Mesodermal cell (in vitro differentiated cells): ENCODE results near the gene CRYGN.
A peak's percentile ranks its signal among the peaks of the same experiment; 100 is the strongest.

Experiments
- H3K27ac ChIP-seq: 2 replicates; pipeline ENCODE4 v1.7.0; 2013; ENCODE audit warnings: mild to moderate bottlenecking, low read depth, low read length, moderate library complexity; ENCODE audit not compliant: severe bottlenecking
- H3K36me3 ChIP-seq: 2 replicates; pipeline ENCODE4 v1.7.1; 2013; ENCODE audit warnings: mild to moderate bottlenecking, low read length, moderate library complexity; ENCODE audit not compliant: control insufficient read depth, insufficient read depth
- H3K4me1 ChIP-seq: one replicate; pipeline ENCODE4 v1.7.1; 2013; ENCODE audit warnings: mild to moderate bottlenecking, low read length; ENCODE audit not compliant: insufficient read depth, control insufficient read depth, poor library complexity, severe bottlenecking
- H3K4me3 ChIP-seq: 2 replicates; pipeline ENCODE4 v1.7.0; 2013; ENCODE audit warnings: low read length, control low read depth, mild to moderate bottlenecking; ENCODE audit not compliant: insufficient read depth, poor library complexity, severe bottlenecking; ENCODE audit errors: extremely low read depth
- H3K9me3 ChIP-seq: 2 replicates; pipeline ENCODE4 v1.7.1; 2013; ENCODE audit warnings: mild to moderate bottlenecking, low read length, moderate library complexity; ENCODE audit not compliant: control insufficient read depth
- WGBS, 2 experiments: methylation state at CpG; one replicate each; pipeline ENCODE4 v1.1.5; 2013; ENCODE audit warnings: missing lambda C conversion rate in 2 of 2; ENCODE audit not compliant: insufficient coverage in 2 of 2; 5-methylcytosine and 5-hydroxymethylcytosine counted together

Gene CRYGN

DNA sequence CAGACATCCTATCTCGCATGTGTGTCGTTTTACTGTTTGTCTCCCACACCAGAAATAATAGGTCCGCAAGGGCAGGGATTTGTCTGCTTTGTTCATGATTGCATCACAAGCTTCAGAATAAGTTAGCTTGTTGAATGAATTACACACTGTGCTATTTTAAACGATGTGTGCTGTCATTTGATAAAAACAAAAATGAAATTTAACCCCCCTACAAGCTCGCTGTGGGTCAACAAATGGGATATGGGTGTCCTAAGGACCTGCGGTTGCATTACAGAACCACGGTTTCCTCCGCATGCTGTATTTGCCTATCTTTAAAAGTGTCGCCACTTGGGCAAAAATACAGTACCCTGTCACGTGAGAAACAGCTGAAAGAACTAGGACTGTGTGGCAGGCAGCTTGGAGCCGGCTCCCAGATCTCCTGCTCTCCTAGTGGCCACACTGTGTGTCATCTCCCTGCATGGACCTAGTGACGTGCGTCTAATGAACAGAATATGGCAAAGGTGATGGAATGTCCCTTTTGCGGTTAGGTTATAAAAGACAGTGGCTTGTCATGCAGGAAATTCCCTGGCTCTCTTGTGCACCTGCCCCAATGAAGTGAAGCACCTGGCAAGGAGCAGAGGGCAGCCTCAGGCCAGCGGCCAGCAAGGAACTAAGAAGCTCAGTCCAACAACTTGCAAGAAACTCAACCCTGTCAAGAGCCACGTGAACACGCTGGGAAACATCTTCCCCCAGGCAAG is 32.9 kb upstream of the CRYGN start:
- WGBS, 2 experiments = 90 to 94% methylated on average over 15 to 16 of the region's 17 CpGs
- H3K9me3 ChIP-seq = no peaks in the 10 kb centered on the region
- H3K27ac ChIP-seq = no peak overlapping the region
- no peak overlapping the region for H3K4me3 ChIP-seq
- peaks cover 86% of the 10 kb centered on the region for H3K36me3 ChIP-seq
- H3K4me1 ChIP-seq = peaks cover 5% of the 10 kb centered on the region

DNA sequence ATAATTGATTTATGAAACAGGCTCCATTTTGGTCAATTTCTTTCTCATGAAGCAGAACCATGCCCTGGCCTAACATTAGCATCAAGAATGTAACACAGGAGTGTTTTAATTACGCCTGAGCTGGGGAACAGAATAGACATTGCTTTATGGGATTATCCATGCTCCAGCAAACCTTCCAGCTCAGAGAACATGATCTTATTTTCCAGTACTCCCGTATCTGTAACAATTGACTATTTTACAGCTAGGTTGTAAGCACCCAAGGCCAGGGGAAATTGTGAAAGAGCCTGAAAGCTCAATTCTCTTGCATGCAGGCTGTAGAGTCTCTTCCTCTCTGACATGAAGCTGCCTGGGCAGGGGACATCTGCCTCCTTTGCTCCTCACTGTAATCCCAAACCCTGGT is 30.8 kb upstream of the CRYGN start:
- H3K27ac ChIP-seq = no peak overlapping the region
- H3K4me3 ChIP-seq = no peak overlapping the region
- H3K4me1 ChIP-seq = peaks cover 5% of the 10 kb centered on the region
- no peaks in the 10 kb centered on the region for H3K9me3 ChIP-seq
- H3K36me3 ChIP-seq = peaks cover 85% of the 10 kb centered on the region
- WGBS, 2 experiments = 71 to 100% methylated on average over 2 of the region's 2 CpGs

DNA sequence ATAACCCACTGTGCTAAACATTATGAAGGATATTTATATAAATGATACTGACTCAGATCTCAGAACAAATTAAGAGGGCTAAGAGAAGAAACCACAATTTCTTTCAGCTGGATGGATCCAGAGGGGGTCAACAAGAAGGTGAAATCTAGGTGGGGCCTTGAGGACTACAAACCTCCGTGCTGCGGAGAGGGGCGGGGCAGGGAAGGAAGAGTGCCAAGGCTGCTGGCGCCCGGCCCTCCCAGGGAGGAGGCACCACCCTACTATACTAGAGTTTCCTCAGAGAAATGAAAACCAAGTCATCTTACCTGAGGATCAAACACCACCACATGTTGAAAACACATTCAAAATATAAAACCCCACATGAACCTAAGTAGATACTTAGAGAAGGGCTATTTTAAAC is 29.3 kb upstream of the CRYGN start:
- no CpG with 5 or more reads among the region's 5 CpGs for WGBS, 2 experiments
- Histone ChIP-seq H3K4me1 (peaks cover 5% of the 10 kb centered on the region), H3K36me3 (peaks cover 94% of the 10 kb centered on the region), H3K4me3 (no peak overlapping the region), H3K27ac (no peak overlapping the region), H3K9me3 (no peaks in the 10 kb centered on the region)

DNA sequence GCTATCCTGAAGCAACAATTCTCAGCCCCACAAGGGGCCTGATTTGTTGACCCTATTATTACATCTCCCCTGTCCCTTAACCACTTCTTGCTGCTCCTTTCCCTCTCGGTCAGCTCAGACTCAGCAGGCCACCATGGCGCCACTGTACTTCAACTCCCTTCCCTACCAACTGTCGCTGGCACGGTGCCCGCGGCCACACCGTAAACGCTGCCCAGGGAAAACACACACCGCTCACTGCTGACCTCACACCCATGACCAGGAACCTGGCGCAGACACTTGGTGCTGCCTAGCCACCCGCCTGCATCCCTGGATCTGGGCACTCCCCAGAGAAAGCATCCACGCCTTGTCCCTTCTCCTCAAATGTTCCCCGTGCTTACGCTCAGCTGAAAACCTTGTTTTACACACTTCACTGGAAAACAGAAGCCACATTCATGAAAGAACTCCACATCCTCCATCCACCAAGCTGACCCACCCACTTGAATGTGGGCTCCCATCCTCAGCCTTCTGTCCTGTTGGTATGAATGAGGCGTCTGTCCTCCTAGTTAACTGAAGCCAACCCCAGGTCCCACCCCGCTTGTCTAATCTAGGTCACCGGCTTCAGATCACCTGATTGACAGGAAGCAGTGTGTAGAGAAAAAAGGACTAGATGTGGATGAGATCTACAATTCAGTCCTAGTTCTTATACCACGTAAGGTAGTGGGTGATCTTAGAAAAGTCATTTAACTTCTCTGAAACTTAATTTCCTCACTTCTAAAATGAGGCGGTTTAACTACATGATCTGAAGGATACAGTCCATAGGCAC is 28.5 kb upstream of the CRYGN start:
- Histone ChIP-seq H3K27ac (no peak overlapping the region), H3K9me3 (peaks cover 6% of the 10 kb centered on the region), H3K4me3 (no peak overlapping the region), H3K36me3 (peaks cover 92% of the 10 kb centered on the region), H3K4me1 (peaks cover 5% of the 10 kb centered on the region)
- WGBS, 2 experiments = 96 to 99% methylated on average over 15 to 16 of the region's 19 CpGs

DNA sequence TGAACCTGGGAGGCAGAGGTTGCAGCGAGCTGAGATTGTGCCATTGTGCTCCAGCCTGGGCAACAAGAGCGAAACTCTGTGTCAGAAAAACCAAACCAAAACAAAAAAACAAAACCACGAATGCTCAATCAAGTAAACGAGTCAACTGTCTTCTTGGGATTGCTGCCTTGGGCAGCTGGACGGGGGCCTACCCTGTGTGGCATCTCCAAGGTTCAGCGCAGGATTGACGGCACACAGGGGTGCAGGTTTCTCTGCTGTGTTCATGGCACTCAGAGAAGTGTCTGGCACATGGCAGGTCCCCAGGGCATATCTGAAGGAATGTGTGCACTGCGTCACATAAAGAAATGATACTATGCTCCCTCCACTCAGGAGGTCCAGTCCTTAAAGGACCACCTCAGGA is 25.2 kb upstream of the CRYGN start:
- H3K36me3 ChIP-seq = peaks cover 74% of the 10 kb centered on the region
- H3K27ac ChIP-seq = no peak overlapping the region
- H3K4me1 ChIP-seq = peaks cover 12% of the 10 kb centered on the region
- no peak overlapping the region for H3K4me3 ChIP-seq
- 93 to 100% methylated on average over 7 of the region's 8 CpGs for WGBS, 2 experiments
- peaks cover 18% of the 10 kb centered on the region for H3K9me3 ChIP-seq

DNA sequence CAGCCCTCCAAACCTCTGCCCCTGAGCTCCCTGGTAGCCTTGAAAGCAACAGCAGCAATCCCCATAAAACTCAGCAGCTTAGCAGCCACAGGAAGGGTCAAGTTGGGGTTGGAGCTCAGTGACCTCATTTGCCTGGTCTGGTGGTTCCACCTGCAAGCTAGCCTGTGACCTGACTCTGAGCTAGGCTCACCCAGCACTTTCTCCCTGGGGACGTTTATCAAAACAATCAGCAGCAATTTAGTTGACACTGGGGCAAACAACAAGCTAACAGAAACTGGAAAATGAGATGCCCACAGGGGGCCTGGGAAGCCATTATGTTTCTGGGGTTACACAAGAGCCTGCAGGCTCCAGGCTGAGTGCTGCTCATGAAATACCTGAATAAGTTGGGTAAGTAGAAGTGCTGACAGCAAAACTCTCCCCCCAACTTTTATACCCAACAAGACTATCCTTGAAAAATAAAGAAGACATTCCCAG is 22.4 kb upstream of the CRYGN start:
- 85 to 91% methylated on average over 1 of the region's 1 CpG for WGBS, 2 experiments
- no peak overlapping the region for H3K4me3 ChIP-seq

DNA sequence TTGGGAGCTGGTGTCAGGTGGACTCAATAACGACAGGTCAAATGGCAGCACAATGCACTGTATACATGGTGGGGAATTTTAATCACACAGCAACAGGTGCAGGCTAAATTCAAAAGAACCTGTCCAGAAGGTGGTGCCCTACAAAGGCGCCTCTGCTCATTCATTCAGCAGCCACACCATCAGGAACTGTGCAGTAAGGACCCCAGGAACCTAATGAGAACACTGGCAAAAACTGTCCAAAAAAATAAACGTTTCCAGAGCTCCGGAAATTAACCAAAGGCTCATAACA is 21.9 kb upstream of the CRYGN start:
- no peak overlapping the region for H3K27ac ChIP-seq
- 94 to 97% methylated on average over 2 to 4 of the region's 4 CpGs for WGBS, 2 experiments
- H3K9me3 ChIP-seq = peaks cover 23% of the 10 kb centered on the region
- peaks cover 7% of the 10 kb centered on the region for H3K4me1 ChIP-seq
- H3K36me3 ChIP-seq = peaks cover 42% of the 10 kb centered on the region
- no peak overlapping the region for H3K4me3 ChIP-seq

More for the DNA sequence above, 22.4 kb upstream of the CRYGN start:
- peaks cover 47% of the 10 kb centered on the region for H3K36me3 ChIP-seq
- H3K27ac ChIP-seq = no peak overlapping the region
- peaks cover 7% of the 10 kb centered on the region for H3K4me1 ChIP-seq
- peaks cover 23% of the 10 kb centered on the region for H3K9me3 ChIP-seq

DNA sequence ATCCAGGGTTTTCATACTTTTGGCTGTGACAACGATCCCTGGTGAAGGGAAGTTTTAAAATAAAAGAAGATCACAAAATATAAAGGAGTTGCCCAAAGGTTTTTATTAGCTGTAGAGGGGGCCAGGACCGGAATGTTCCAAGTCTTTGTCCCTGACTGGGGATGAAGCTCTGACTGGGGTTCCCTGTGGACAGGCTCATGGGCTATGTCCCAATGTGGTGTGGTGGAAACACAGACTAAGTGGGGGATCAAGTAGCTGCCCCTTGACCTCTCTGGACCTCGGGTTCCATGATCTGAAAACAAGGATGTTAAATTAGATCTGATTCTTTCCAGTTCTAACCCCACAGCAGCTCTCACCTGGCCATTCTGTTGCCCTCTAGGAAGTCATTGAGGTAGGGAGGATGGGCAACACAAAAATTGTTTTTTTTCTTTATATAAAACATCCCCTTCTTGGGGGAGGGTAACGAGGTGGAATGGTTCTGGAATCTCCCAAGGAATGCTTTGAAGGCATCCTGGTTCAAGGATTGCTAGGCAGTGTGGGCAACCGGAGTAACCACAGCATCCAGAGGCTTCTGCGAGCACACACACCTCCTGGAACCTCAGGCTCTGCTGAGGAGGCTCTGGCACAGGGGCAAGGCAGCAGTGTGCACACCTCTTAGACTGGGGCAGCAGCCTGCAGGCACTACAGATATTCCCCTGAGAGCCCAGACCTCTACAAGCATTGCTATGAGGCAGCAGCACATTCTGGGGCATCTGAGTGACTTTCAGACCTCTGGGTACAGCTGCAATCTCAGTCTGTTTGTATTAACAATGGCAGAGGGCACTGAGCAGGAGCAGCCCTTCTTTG is 21.4 kb upstream of the CRYGN start:
- Histone ChIP-seq H3K36me3 (peaks cover 39% of the 10 kb centered on the region), H3K4me3 (no peak overlapping the region), H3K4me1 (peaks cover 7% of the 10 kb centered on the region), H3K9me3 (peaks cover 23% of the 10 kb centered on the region), H3K27ac (no peak overlapping the region)
- 91 to 97% methylated on average over 4 of the region's 6 CpGs for WGBS, 2 experiments

DNA sequence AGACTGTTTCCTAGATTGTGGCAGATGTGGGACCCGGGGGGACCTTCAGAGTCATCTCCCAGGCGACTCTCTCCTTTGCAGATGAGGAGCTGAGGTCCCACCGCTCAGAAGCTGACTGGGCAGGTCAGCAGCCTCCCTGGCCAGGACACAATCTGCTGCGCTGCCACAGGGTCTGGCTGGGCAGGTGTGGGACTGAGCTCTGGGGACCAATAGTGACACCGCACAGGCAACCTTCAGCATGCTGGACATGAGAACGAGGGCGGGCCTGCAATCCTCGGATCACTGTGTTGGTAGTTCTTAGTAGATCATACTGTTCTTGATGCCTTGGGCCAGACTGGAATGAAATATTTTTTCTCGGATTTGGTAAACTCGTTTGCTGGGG is 20.5 kb upstream of the CRYGN start:
- Histone ChIP-seq H3K36me3 (peaks cover 30% of the 10 kb centered on the region), H3K4me1 (peaks cover 7% of the 10 kb centered on the region), H3K9me3 (peaks cover 23% of the 10 kb centered on the region), H3K27ac (peak overlapping the region; percentile 85), H3K4me3 (no peak overlapping the region)
- 92 to 96% methylated on average over 9 to 10 of the region's 10 CpGs for WGBS, 2 experiments

DNA sequence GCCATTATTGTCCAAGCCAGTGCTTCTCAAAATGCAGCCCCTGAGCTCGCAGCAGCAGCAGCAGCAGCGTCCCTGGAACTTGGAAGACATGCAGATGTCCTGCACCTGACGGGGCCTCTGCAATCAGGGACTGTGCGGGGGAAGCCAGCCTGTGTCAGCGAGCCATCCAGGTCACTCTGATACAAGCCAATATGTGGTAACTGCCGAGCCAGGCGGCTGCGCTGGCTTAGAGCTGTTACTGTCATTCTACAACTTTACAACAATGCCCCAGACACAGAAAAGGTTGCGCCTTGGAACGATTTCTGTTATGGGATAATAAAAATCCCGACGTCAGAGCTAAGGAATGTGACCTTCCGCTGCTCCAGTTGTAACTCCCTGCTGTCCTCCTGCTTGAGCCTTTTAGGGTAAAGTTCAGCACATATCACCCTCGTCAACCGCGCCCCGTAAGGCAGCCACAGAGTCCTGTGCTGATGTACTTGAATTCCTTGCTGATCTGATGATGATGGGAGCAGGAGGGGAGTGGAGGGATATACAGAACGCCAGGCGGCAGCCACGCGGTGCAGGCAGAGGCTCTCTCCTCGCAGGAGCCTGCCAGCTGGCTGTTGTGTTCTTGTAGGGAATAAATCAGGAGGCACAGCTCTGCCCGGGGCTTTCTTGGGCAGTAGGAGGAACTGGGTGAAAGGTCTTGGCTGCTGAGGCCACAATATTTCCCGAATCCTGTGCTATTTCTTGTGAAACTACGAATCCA is 20.0 kb upstream of the CRYGN start:
- Histone ChIP-seq H3K4me1 (peaks cover 7% of the 10 kb centered on the region), H3K4me3 (no peak overlapping the region), H3K9me3 (peaks cover 23% of the 10 kb centered on the region), H3K27ac (peak overlapping the region; percentile 85), H3K36me3 (peaks cover 25% of the 10 kb centered on the region)
- WGBS, 2 experiments = 45 to 52% methylated on average over 21 to 22 of the region's 25 CpGs
